NCI-H748 (cell line): Measurements from ENCODE around the gene TM9SF3.
"Not testable (repeated sequence)": the region's sequence is repeated elsewhere in the genome, so short reads cannot be mapped to it uniquely, and the experiment has no call there.

ENCODE experiments used
- DNase-seq: peaks from one replicate; lab custom pipeline; 2025; ENCODE audit not compliant: unreplicated experiment; lab: John Stamatoyannopoulos, UW

TM9SF3 gene

GRCh38 chr10:96570983-96571964, 15.5 kb downstream of the TM9SF3 start:
- no peak for DNase-seq

- DNase-seq, result no peak
These were observed 16.3 kb downstream of the TM9SF3 start for GRCh38 chr10:96570511-96570910.

- DNase-seq, result no peak
These were observed 18.4 kb downstream of the TM9SF3 start for GRCh38 chr10:96568402-96568801.

- no peak for DNase-seq
These were observed 21.0 kb downstream of the TM9SF3 start for GRCh38 chr10:96565774-96566173.

- no peak for DNase-seq
These were observed 25.6 kb downstream of the TM9SF3 start for GRCh38 chr10:96560966-96561887.

GRCh38 chr10:96560489-96560888, 26.3 kb downstream of the TM9SF3 start:
- no peak for DNase-seq

- DNase-seq, result peak; percentile 2
These were observed 30.8 kb downstream of the TM9SF3 start for GRCh38 chr10:96556003-96556402.

GRCh38 chr10:96555330-96555729, 31.5 kb downstream of the TM9SF3 start:
- no peak for DNase-seq

GRCh38 chr10:96548589-96548988, 38.2 kb downstream of the TM9SF3 start:
- peak; percentile 6 for DNase-seq

- not testable (repeated sequence) for DNase-seq
These were observed 41.3 kb downstream of the TM9SF3 start for GRCh38 chr10:96545558-96545957.

GRCh38 chr10:96541921-96542320, 44.9 kb downstream of the TM9SF3 start:
- DNase-seq, result no peak

- DNase-seq, result no peak
These were observed 46.6 kb downstream of the TM9SF3 start for GRCh38 chr10:96540240-96540639.

- no peak for DNase-seq
These were observed 48.1 kb downstream of the TM9SF3 start for GRCh38 chr10:96538683-96539082.

- DNase-seq, result no peak
These were observed 50.7 kb downstream of the TM9SF3 start for GRCh38 chr10:96536129-96536528.

- peak; percentile 1 for DNase-seq
These were observed 54.3 kb downstream of the TM9SF3 start for GRCh38 chr10:96532523-96532922.

GRCh38 chr10:96529634-96530279, 57.1 kb downstream of the TM9SF3 start:
- no peak for DNase-seq

GRCh38 chr10:96524741-96525140, 62.1 kb downstream of the TM9SF3 start:
- no peak for DNase-seq

GRCh38 chr10:96517284-96517683, 69.5 kb downstream of the TM9SF3 start:
- no peak for DNase-seq

- DNase-seq, result no peak
These were observed 70.5 kb downstream of the TM9SF3 start for GRCh38 chr10:96516337-96516736.

- DNase-seq, result peak; percentile 89
These were observed 72.9 kb downstream of the TM9SF3 start, which contains the start of gene TLL2 for GRCh38 chr10:96513698-96514561. TLL2 (minus strand) TSS chr10:96513926; CDS start chr10:96513685, 241 bp downstream.
